G401.6 (cell line): ENCODE data around the gene TRIM14.
"Not testable (repeated sequence)": the region's sequence is repeated elsewhere in the genome, so short reads cannot be mapped to it uniquely, and the experiment has no call there.

Source experiments
- FAIRE-seq: peaks from 2 replicates; lab custom pipeline; 2012; peaks lifted over from hg19 to GRCh38; lab: Jason Lieb, UNC

Gene TRIM14

GRCh38 chr9:98105006-98105405 lies 14.0 kb downstream of the TRIM14 start:
- FAIRE-seq: no peak

DNA sequence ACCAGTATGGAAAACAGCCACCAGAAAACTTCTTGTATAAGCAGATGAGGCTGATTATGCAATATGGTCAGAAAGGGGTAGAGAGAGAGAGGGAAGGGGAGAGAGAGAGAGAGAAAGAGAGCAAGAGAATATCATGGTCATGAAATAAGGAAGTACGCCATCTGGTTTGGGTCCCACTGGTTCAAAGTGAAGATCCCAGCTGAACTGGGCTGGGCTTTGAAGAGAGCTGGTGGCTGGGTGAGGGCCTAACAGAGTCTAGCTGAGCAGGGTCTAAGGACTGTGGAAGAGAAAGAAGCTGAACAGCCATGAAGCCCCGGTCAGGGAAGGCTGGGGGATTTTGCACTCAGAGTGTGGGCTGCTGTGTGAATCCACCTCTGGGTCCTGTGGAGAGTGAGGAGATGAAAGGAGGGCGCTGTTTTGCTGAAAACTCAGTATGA lies 14.6 kb downstream of the TRIM14 start:
- FAIRE-seq: no peak

GRCh38 chr9:98101868-98102273 lies 17.2 kb downstream of the TRIM14 start:
- FAIRE-seq: no peak

DNA sequence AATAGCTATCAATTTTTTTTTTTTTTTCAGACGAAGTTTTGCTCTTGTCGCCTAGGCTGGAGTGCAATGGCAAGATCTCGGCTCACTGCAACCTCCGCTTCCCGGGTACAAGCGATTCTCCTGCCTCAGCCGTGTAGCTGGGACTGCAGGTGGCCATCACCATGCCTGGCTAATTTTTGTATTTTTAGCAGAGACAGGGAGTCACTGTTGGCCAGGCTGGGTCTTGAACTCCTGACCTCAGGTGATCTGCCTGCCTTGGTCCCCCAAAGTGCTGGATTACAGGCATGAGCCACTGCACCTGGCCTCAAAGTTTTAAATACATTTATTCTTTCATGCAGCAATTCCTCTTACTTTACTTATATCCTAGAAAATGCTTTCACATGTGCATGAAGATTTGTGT lies 17.6 kb downstream of the TRIM14 start:
- FAIRE-seq: no peak

GRCh38 chr9:98100456-98100855 lies 18.6 kb downstream of the TRIM14 start:
- peak; percentile 56 for FAIRE-seq

- no peak for FAIRE-seq
These were observed 19.1 kb downstream of the TRIM14 start for GRCh38 chr9:98099898-98100297.

GRCh38 chr9:98099346-98099745 lies 19.7 kb downstream of the TRIM14 start:
- FAIRE-seq: no peak

- no peak for FAIRE-seq
These were observed 21.2 kb downstream of the TRIM14 start for GRCh38 chr9:98097836-98098235.

DNA sequence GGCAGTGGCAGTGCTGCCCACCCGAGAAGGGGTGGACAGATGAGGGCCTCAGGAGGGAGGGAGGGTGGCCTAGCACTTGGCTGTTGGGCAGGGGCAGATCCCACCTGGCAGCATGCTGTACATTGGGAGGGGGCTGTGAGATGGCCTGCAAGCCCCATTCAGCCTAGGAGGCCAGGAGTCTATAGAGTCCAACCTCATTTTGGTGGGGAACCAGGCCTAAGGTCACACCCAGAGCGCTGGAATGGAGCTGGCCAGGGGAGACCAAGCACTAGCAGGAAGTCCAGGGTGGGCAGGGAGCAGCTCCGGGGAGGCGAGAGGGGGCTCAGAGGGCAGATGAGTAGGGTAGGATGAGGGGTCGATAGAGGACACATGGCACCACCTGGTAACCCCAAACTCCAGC lies 22.9 kb downstream of the TRIM14 start:
- FAIRE-seq: no peak

DNA sequence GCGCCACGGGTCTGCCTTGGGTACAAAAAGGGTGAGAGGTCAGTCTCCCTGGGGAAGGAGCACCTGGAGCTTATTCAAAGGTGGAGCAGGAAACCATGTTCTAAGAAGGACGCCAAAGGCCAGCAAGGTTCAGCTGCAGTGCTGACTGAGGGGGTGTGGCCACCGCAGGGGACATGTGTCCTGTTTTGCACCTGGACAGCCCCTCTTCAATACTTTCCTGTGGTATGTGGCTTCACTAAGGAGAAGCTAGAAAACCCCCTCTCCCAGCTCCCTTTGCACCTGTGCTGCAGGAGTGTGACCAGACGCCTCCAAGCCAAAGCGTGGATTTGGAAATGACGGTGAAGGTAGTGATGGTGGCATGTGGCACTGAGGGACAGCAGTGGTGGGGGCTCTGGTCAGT lies 23.6 kb downstream of the TRIM14 start:
- FAIRE-seq: no peak

DNA sequence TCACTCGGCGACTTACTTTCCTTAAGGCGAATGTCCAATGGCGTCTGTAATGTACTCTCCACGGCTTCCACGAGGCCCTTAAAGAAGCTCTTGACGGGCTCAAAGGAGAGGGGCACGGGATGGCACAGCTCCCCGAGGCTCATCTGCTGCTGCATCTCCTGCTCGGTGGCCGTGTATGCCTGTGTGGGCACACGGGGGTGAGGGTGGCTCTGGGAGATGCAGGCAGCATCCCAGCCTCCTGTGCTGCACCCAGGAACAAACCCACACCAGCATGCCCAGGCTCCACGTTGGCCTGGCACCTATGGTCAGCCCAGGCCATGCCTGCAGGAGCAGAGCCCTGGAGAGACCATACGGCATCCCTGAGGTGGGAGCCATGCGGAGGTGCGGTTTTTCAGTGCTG lies 24.2 kb downstream of the TRIM14 start:
- no peak for FAIRE-seq

- no peak for FAIRE-seq
These were observed 24.7 kb downstream of the TRIM14 start for GRCh38 chr9:98094316-98094715.

DNA sequence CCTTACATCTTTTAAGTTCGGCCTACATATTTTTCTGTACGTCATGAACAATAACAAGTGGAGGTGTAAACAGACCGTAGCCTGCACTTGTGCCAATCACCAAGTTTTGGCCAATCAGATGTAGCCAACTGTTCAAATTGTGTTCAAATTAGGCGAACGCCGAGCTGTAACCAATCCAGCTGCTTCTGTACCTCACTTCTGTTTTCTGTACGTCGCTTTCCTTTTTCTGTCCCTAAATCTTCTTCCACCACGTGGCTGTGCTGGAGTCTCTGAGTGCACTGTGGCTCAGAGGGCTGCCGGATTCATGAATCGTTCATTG lies 26.4 kb downstream of the TRIM14 start:
- FAIRE-seq: no peak

DNA sequence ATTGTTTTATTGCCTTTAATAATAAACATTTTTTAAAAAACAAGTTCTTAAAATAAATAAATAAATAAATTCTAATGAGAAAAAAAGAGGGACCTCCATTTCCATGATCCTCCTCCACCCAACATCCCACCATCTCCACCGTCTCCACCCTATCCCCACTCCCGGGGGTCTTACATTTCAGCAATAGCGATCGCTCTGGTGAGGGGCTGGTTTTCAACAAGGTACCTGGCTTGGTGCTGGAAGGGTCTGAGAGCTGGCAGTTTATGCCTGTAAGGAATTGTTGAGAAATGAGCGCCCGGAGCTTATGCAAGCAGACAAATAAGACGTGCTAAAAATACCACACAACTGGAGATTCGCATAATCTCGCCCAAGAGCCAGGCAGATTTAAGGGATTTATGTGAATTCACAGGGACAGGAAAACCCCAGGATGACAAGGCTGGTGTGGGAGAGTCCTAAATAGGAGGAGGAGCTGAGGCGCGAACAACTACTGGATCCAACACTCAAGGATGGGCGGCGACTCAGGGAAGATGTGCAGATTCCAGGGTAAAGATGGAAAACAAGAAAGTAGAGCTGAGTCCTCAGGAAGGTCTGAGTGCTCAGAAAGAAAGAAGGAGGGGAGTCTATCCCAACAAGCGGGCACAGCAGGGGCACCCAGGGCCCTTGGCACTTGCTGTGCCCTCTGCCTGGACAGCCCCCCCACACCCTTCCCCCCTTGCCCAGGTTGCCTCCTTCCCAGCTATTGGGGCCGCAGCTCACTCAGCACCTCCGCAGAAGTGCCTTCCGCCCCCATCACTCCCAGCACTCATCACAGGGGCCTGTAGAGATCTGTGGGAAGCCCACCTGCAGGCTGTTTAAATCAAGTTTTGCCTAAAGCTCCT lies 27.0 kb downstream of the TRIM14 start:
- no peak for FAIRE-seq

DNA sequence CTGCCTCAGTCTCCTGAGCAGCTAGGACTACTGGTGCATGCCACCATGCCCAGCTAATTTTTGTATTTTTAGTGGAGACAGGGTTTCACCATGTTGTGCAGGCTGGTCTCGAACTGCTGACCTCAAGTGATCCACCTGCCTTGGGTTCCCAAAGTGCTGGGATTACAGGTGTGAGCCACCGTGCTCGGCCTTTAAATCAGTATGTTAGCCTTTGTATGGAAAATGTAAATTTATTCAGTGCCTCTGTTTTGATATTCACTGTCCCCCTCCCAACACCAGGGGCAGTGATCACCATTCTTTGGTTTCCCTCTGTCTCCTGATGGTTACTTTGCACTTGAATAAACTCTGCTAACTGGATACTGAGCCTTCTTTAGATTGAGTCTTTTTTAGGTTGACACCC lies 28.3 kb downstream of the TRIM14 start:
- not testable (repeated sequence) for FAIRE-seq

DNA sequence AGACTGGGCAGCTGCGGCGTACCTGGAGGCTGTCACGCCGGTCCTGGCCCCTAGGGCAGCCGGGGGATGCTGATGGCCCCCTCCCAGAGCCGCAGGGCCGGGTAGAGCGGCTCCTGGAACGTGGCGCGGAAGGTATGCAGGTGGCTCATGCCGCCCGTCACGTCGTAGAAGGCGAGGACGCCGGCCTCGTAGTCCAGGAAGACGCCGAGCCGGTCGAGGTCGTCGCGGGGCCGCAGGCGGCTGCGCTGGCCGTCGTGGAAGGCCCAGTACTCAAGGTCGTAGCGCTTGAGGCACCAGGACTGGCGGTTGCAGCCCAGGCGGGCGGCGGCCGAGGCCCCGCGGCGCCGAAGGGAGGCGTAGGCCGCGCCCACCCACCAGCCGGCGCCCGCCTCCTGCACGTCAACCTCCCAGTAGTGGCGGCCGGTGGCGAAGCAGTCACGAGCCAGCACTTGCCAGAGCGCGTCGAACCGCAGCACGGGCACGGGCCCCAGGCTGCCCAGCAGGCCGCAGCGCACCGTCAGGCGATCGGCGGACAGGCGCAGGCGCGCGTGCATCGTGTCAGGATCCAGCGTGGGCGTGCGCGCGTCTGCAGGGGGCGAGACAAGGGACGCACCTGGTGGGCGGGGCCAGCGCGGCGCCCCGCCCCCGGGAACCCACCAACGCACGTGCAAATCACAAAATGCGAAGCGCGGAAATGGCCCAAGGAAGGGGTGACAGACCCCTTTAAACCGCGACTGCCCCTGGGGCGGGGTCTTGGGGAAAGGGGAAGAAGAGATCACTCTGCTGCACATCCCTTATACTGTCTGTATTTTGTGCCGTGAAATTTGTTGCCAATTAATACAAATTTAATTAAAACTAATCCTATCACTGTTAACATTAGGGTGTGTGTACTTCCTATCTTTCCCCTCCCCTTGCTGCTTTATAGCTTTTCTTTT lies 31.3 kb downstream of the TRIM14 start:
- no peak for FAIRE-seq

DNA sequence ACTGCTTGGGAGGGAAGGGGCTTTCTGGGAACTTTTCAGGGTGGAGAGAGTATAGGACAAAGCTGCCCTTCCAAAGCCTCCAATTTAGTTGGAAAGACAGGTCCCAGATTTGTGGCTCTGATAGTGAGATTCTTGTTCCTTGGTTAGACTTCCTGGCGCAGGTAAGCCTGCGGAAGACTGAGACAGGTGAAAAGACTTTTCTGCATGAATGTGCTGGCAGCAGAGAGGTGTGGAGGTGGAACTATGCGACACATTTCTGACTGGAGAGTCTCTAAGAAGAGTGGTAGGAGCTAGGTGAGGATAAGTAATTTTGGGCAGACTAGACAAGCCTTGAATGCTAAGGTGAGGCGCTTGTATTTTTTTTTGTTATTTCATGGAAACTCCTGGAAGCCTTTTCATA lies 32.6 kb downstream of the TRIM14 start:
- FAIRE-seq: no peak

DNA sequence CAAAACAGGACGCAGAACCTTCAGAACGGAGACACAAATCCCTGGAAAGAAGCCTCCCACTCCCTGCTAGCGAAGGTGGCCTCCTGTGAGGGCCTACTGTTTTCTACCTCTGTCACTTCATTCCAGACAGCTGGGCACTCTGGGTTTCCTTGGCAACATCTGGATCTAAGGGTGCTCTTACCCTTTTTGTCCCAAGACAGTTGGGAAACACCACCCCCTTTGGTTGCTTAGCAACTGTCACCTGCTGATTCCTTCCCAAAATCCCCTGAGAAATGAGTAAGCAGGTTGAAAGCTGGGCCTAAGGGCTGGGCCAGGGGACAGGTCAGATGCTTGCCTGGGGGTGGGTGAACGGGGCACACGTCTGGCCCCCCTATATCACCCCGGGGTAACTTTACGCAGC lies 33.1 kb downstream of the TRIM14 start:
- FAIRE-seq: no peak

DNA sequence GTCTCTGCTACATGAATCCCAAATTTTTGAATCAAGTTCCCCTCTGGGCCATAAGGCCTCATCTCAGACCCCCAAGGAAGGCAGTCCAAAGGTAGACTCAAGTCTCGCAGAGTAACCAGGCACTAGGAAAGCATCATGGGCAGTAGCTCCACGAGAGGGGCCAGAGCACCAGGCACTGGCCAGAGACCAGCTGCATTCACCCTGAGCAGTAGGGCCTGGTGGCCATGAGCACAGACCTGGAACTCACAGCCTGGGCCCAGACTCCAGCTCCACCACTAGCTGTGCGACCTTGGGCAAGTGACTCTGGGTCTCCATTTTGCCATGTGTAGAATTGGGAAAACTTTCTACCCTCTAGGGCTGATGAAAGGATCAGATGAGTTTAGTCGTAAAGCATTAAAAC lies 34.0 kb downstream of the TRIM14 start:
- no peak for FAIRE-seq

DNA sequence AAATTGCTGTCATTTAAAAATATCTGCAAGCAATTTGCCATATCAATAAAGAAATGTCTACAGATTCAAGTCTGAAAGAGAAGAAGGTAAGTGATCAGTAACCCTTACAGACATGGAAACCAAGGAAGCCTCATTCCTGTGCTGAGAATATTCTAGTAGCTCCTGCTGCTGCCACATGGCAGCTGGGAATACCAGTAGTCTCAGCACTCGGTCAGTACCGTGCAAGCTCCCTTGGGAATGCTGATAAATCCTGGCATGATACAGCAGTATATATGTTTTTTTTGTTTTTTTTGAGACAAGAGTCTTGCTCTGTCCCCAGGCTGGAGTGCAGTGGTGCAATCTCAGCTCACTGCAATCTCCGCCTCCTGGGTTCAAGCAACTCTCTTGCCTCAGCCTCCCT lies 34.6 kb downstream of the TRIM14 start:
- no peak for FAIRE-seq

GRCh38 chr9:98083566-98084183 lies 35.3 kb downstream of the TRIM14 start:
- no peak for FAIRE-seq

- FAIRE-seq: no peak
These were observed 35.9 kb downstream of the TRIM14 start for GRCh38 chr9:98083061-98083501.
